B cell (primary cell): Measurements from ENCODE around the gene OR4N5. TPM values are rescaled to one million over a fixed set of nuclear protein-coding genes. Genes with fewer than 3 reads are reported as not detected.

Source experiments
- ATAC-seq: fragments of 200-7000 bp; cut with Tn5 transposase; one replicate; pipeline ENCODE4 v1.10.0; 2021; ENCODE audit warnings: low read depth, mild to moderate bottlenecking, moderate number of reproducible peaks, moderate library complexity
- CTCF ChIA-PET: fragments of 350-600 bp; sonication (Branson Sonifier 250); formaldehyde crosslinking; loops from one replicate; lab custom pipeline; 2021; ENCODE audit warnings: antibody characterized with exemption, inconsistent platforms; lab: Charles Lee
- POLR2A ChIA-PET: fragments of 350-600 bp; sonication (Branson Sonifier 250); formaldehyde crosslinking; loops from one replicate; lab custom pipeline; 2021; ENCODE audit warnings: antibody characterized with exemption; lab: Charles Lee
- DNase-seq: peaks from one replicate; pipeline ENCODE4 v3.0.0; 2013
- H2AFZ ChIP-seq: 2 replicates; pipeline ENCODE4 v1.6.1; 2012; ENCODE audit warnings: mild to moderate bottlenecking, low read depth, low read length; ENCODE audit not compliant: insufficient read depth, poor library complexity, severe bottlenecking
- H3K27ac ChIP-seq, 2 donors: 1 replicate in 1 of 2; 2 replicates in 1 of 2; pipeline ENCODE4 v1.5.1; 2012 to 2013; ENCODE audit warnings: low read length in 2 of 2, mild to moderate bottlenecking in 2 of 2, moderate library complexity in 1 of 2
- H3K27me3 ChIP-seq, 4 experiments: fragments of 200-600 bp in 1 of 4; sonication (generic) in 1 of 4; replicated peaks in 1 of 4; 1 replicate in 2 of 4; 2 replicates in 2 of 4; pipeline versions ENCODE4 v1.6.1 to v1.7.0; 2013 to 2016; ENCODE audit warnings: low read length in 3 of 4, mild to moderate bottlenecking in 2 of 4, mixed read lengths in 1 of 4, moderate library complexity in 1 of 4; ENCODE audit not compliant: insufficient read depth in 4 of 4, control insufficient read depth in 3 of 4; ENCODE audit errors: control extremely low read depth in 1 of 4
- H3K36me3 ChIP-seq, 2 experiments: replicated peaks in 1 of 2; 1 replicate in 1 of 2; 2 replicates in 1 of 2; pipeline versions ENCODE4 v1.6.1 to v1.7.1; 2013; ENCODE audit warnings: low read length in 1 of 2; ENCODE audit not compliant: insufficient read depth in 2 of 2, control insufficient read depth in 1 of 2; ENCODE audit errors: control extremely low read depth in 1 of 2, extremely low read depth in 1 of 2
- H3K4me1 ChIP-seq, 2 donors: fragments of 200-600 bp in 1 of 2; sonication (generic) in 1 of 2; 1 replicate in 1 of 2; 2 replicates in 1 of 2; pipeline versions ENCODE4 v1.5.1 to v1.6.1; 2013 to 2017; ENCODE audit warnings: low read length in 2 of 2; ENCODE audit not compliant: control insufficient read depth in 2 of 2, insufficient read depth in 2 of 2
- H3K4me2 ChIP-seq: replicated peaks from 2 replicates; pipeline ENCODE3; 2012; ENCODE audit warnings: mild to moderate bottlenecking, low read depth, low read length; ENCODE audit not compliant: poor library complexity, severe bottlenecking
- H3K4me3 ChIP-seq, 5 experiments: fragments of 200-600 bp in 1 of 5; sonication (generic) in 1 of 5; 1 replicate in 3 of 5; 2 replicates in 2 of 5; pipeline versions ENCODE4 v1.5.1 to v1.7.0; 2011 to 2016; ENCODE audit warnings: low read length in 4 of 5, mild to moderate bottlenecking in 4 of 5, low read depth in 2 of 5, control low read depth in 1 of 5, moderate library complexity in 1 of 5; ENCODE audit not compliant: insufficient read depth in 1 of 5; ENCODE audit errors: control extremely low read depth in 1 of 5, extremely low read depth in 1 of 5
- H3K79me2 ChIP-seq: fragments of 200-600 bp; sonication (generic); one replicate; pipeline ENCODE4 v1.6.0; 2016; ENCODE audit warnings: low read length; ENCODE audit not compliant: control insufficient read depth, insufficient read depth
- H3K9ac ChIP-seq: fragments of 200-600 bp; sonication (generic); 2 replicates; pipeline ENCODE4 v1.6.1; 2017; ENCODE audit warnings: mild to moderate bottlenecking, low read length, moderate library complexity
- H3K9me3 ChIP-seq, 3 donors: one replicate each; pipeline versions ENCODE4 v1.6.1 to v1.7.1; 2013; ENCODE audit warnings: low read length in 2 of 3; ENCODE audit not compliant: control insufficient read depth in 2 of 3, insufficient read depth in 1 of 3; ENCODE audit errors: control extremely low read depth in 1 of 3
- H4K20me1 ChIP-seq: 2 replicates; pipeline ENCODE4 v1.6.0; 2012; ENCODE audit warnings: mild to moderate bottlenecking, low read length; ENCODE audit not compliant: insufficient read depth, control insufficient read depth, poor library complexity, severe bottlenecking
- H3K27ac Mint-ChIP-seq: one replicate; pipeline ENCODE4 v1.8.0; 2021; ENCODE audit warnings: mixed read lengths
- H3K27me3 Mint-ChIP-seq: one replicate; pipeline ENCODE4 v1.8.0; 2021; ENCODE audit warnings: mixed read lengths
- H3K4me1 Mint-ChIP-seq: one replicate; pipeline ENCODE4 v1.8.0; 2021; ENCODE audit warnings: mixed read lengths
- H3K4me3 Mint-ChIP-seq: one replicate; pipeline ENCODE4 v1.8.0; 2021; ENCODE audit warnings: mixed read lengths
- H3K9me3 Mint-ChIP-seq: one replicate; pipeline ENCODE4 v1.8.0; 2022; ENCODE audit warnings: mixed read lengths; ENCODE audit not compliant: insufficient read depth
- EZH2 ChIP-seq: IDR thresholded peaks from 2 replicates; pipeline ENCODE4 v1.6.1; 2012; ENCODE audit warnings: borderline replicate concordance, low read depth, mild to moderate bottlenecking, moderate library complexity, low read length; ENCODE audit not compliant: insufficient read depth, poor library complexity, severe bottlenecking
- WGBS: methylation state at CpG from one replicate; pipeline ENCODE4 v1.1.5; 2013; ENCODE audit warnings: missing lambda C conversion rate; ENCODE audit not compliant: insufficient coverage; 5-methylcytosine and 5-hydroxymethylcytosine counted together
- intact Hi-C: fragments of 100-400 bp; cut with micrococcal nuclease; formaldehyde crosslinking; loops from one replicate; pipeline ENCODE4 v1.10.0; 2022
- polyA plus RNA-seq: library from polyadenylated mRNA; depleted of rRNA; stranded (reverse); fragments of >200 nt; gene quantifications from 2 replicates; pipeline ENCODE4 v1.2.3, GENCODE V29; 2012
- total RNA-seq, 2 donors: library from RNA; stranded (reverse); fragments of 120-200 nt in 1 of 2; gene quantifications; 1 replicate in 1 of 2; 2 replicates in 1 of 2; pipeline versions ENCODE4 v1.2.3 to v1.2.4, GENCODE V29; 2013 to 2022
- TF ChIP-seq, protein P1 (sequence below): fragments of 200-600 bp; IDR thresholded peaks from one replicate; pipeline ENCODE4 v1.8.0; 2022; ENCODE audit warnings: antibody characterized with exemption, mild to moderate bottlenecking

Gene OR4N5
- total and polyA plus RNA-seq, 2 donors (not counting 1 experiment from before 2014, with no cell fraction given), result not detected

DNA sequence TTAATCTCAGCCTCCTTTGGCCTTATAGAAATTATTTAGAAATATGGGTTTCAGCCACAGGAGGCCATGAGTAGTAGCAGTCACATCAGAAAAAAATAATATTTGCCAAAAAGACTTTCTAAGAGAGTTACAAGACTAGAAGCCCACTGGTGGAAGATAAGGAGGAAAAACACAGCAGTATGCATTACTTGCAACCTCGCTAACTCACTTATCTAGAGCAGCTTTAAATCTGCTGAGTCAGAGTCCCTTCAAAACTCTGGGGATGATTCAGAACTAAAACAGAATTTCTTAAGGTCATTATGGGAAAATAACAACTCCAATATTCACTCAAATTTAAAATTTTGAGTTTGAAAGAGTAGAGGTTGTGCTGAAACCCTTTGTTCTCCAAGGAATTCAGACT lies 21.9 kb upstream of the OR4N5 start:
- Mint-ChIP-seq H3K27ac (no peak overlapping the region), H3K4me3 (no peak overlapping the region), H3K9me3 (peaks cover 6% of the 10 kb centered on the region), H3K27me3 (peaks cover 4% of the 10 kb centered on the region), H3K4me1 (no peaks in the 10 kb centered on the region)
- CTCF ChIA-PET, result no interaction called here
- POLR2A ChIA-PET, result no interaction called here
- whole genome bisulfite sequencing, result no CpG with 5 or more reads among the region's 1 CpG
- no peaks in the 10 kb centered on the region for H4K20me1 ChIP-seq
- H3K36me3 ChIP-seq, result no peaks in the 10 kb centered on the region
- intact Hi-C loops, result no loop called here
- no peaks in the 10 kb centered on the region for H3K79me2 ChIP-seq
- no peak overlapping the region for H3K4me2 ChIP-seq
- DNase-seq (no peak), ATAC-seq (no peak)
- no peak for TF ChIP-seq EZH2
- TF ChIP-seq, protein P1, sequence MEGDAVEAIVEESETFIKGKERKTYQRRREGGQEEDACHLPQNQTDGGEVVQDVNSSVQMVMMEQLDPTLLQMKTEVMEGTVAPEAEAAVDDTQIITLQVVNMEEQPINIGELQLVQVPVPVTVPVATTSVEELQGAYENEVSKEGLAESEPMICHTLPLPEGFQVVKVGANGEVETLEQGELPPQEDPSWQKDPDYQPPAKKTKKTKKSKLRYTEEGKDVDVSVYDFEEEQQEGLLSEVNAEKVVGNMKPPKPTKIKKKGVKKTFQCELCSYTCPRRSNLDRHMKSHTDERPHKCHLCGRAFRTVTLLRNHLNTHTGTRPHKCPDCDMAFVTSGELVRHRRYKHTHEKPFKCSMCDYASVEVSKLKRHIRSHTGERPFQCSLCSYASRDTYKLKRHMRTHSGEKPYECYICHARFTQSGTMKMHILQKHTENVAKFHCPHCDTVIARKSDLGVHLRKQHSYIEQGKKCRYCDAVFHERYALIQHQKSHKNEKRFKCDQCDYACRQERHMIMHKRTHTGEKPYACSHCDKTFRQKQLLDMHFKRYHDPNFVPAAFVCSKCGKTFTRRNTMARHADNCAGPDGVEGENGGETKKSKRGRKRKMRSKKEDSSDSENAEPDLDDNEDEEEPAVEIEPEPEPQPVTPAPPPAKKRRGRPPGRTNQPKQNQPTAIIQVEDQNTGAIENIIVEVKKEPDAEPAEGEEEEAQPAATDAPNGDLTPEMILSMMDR, result no peak
- no peaks in the 10 kb centered on the region for H3K4me1 ChIP-seq
- no peak overlapping the region for H3K27ac ChIP-seq
- H3K4me3 ChIP-seq, result no peak overlapping the region
- no peaks in the 10 kb centered on the region for H3K27me3 ChIP-seq
- H2AFZ ChIP-seq, result no peak overlapping the region
- H3K9ac ChIP-seq, result no peak overlapping the region
- H3K9me3 ChIP-seq, result peaks cover 0 to 4% (median 3%) of the 10 kb centered on the region in 3 donors

DNA sequence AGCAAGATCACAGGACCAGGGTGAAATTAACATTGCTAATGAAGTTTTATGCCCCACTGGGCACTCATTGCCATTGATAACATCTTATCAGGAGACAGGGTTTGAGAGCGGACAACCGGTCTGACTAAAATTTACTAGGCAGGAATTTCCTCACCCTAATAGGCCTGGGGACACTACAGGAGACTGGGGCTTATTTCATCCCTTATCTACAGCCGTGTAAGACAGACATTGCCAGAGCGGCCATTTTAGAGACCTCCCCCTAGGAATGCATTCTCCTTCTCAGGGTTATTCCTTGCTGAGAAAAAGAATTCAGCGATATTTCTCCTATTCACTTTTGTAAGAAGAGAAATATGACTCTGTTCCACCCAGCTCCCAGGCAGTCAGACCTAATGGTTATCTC lies 19.8 kb upstream of the OR4N5 start:
- Mint-ChIP-seq H3K27me3 (peaks cover 4% of the 10 kb centered on the region), H3K9me3 (peaks cover 6% of the 10 kb centered on the region), H3K4me3 (no peak overlapping the region), H3K27ac (no peak overlapping the region), H3K4me1 (no peaks in the 10 kb centered on the region)
- no peak overlapping the region for H3K27ac ChIP-seq
- no peak overlapping the region for H3K9ac ChIP-seq
- DNase-seq, result no peak
- ChIA-PET CTCF (no interaction called here), POLR2A (no interaction called here)
- no peaks in the 10 kb centered on the region for H4K20me1 ChIP-seq
- H3K27me3 ChIP-seq, result no peaks in the 10 kb centered on the region
- no peak overlapping the region for H3K4me3 ChIP-seq
- no peak for ATAC-seq
- H3K4me2 ChIP-seq, result no peak overlapping the region
- H3K36me3 ChIP-seq, result no peaks in the 10 kb centered on the region
- no peaks in the 10 kb centered on the region for H3K79me2 ChIP-seq
- intact Hi-C loops, result no loop called here
- no peak overlapping the region for H2AFZ ChIP-seq
- H3K9me3 ChIP-seq, result peaks cover 1 to 4% (median 3%) of the 10 kb centered on the region in 3 donors
- 73% methylated on average over 3 of the region's 5 CpGs for WGBS
- no peak for TF ChIP-seq EZH2
- TF ChIP-seq, protein P1, result no peak
- H3K4me1 ChIP-seq, result no peaks in the 10 kb centered on the region
